Measurements from ENCODE around the gene ERP27. TPM values are rescaled to one million over a fixed set of nuclear protein-coding genes. Genes with fewer than 3 reads are reported as not detected.

Gene ERP27
- total RNA-seq = 1.0 TPM

- ATAC-seq (no peak), DNase-seq (ENCODE audit: low spot score) (no peak)
- intact Hi-C loops (cut with DNase I) = no loop called here
Observed at GRCh38 chr12:14938301-14938700, at the start of gene ERP27. ERP27 (minus strand) TSS chr12:14938537; CDS start chr12:14938508, 29 bp downstream.

- intact Hi-C loops (cut with DNase I) = no loop called here
Observed at GRCh38 chr12:14988035-14988434, 49.7 kb upstream of the ERP27 start.

DNA sequence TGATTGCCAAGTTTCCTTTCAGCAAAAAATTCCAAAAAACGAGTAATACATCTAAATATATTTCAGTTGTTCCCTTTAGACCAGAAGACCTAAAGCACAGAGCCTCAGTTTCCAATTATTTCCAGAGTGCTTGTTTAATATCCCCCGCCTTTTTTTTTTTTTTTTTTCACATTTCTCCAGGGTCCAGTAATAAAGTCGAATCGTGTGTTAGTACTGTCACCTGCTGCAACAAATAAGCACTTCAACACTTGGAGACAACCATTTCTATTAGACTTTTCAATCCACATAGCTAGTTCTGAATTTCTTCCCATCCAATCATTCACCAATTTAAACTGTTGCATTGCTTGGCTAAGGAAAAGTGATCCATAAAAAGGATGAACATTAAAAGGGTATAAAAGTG is 48.1 kb upstream of the ERP27 start:
- intact Hi-C loops (cut with DNase I) = no loop called here
- no peak for DNase-seq (ENCODE audit: low spot score)
- no peak for ATAC-seq

More at GRCh38 chr12:14988035-14988434, 49.7 kb upstream of the ERP27 start:
- ATAC-seq (no peak), DNase-seq (ENCODE audit: low spot score) (no peak)

DNA sequence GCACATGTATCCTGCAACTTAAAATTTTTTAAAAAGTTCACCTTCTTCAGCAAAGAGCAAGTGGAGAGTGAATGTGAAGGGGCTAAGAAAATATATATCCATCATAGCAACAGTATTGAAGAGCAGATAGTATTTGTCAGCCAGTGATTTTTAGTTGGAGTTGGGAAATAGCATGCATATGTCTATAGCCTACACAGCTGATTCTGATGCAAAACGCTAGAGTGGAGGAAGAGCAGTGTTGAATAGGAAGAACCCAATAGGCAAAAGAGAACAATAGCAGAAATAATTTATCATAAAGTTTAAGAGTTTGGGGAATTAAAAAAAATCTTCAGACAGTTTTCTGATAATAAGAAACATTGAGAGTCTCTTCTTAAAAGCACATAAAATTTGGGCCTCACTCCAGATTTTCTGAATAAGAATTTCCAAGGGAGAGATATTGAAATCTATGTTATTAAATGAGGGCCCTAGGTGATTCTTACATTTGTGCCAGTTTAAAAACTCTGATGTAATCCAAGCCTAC is 46.5 kb upstream of the ERP27 start:
- ATAC-seq (no peak), DNase-seq (ENCODE audit: low spot score) (no peak)
- intact Hi-C loops (cut with DNase I) = no loop called here

GRCh38 chr12:14984036-14984435 is 45.7 kb upstream of the ERP27 start:
- intact Hi-C loops (cut with DNase I) = no loop called here
- DNase-seq (ENCODE audit: low spot score) (no peak), ATAC-seq (no peak)

DNA sequence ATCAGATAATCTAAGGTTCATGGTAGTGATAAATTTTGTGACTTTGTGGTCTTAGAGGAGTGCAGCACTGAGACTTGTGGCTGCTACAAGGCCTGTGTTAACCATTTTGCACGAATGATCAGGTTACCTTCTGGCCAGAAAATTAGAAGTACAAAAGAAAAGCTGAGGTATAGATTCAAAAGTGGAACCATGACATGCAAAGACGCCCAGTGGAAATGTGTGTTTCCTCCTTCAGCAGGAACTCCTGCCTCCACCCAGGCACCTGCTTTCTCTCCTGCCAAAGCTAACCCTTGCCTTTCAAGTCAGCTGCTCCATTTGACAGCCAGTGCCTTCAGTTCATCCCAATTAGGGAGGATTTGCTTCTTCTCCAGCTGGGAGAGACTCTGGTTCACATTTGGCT is 44.7 kb upstream of the ERP27 start:
- ATAC-seq = no peak
- intact Hi-C loops (cut with DNase I) = no loop called here
- no peak for DNase-seq (ENCODE audit: low spot score)

- ATAC-seq (no peak), DNase-seq (ENCODE audit: low spot score) (no peak)
- intact Hi-C loops (cut with DNase I) = no loop called here
Observed at GRCh38 chr12:14982562-14982961, 44.2 kb upstream of the ERP27 start.

DNA sequence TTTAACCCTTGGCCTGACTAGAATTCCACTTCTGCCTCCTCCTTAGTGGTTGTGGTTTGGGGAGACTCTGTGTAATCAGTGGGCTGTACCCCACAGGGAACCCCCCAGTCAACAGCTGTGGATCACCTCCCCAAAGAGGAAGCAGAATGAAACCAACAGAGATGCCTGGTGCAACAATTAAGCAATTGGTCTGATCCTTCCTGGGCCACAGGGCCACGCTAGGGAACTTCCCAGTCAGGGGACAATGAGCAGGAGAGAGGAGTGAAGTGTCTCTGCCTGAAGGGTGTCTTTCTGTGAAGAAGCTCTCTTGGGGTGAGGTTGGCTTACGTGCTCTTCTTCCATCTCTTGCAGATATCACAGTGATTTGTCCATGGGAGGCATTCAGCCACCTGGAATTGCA is 42.7 kb upstream of the ERP27 start:
- intact Hi-C loops (cut with DNase I) = no loop called here
- DNase-seq (ENCODE audit: low spot score) (no peak), ATAC-seq (no peak)

DNA sequence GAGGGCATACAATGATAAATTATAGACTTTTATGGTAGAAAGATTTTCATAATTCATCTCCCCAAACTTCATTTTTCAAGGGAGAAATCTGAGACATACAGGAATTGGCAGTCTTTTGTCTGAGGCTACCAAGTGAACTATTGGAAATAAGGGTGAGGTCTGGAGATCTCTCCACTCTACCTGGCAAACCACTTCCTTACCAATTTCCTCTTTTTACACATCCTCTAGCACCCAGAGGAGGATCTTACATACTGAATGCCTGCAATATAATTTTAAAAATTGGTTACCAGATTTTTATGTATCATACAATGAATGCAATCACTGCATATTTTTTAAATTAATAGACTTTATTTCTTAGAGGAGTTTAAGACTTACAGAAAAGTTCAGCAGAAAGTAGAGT is 41.1 kb upstream of the ERP27 start:
- DNase-seq (ENCODE audit: low spot score) = no peak
- ATAC-seq = no peak
- intact Hi-C loops (cut with DNase I) = no loop called here

DNA sequence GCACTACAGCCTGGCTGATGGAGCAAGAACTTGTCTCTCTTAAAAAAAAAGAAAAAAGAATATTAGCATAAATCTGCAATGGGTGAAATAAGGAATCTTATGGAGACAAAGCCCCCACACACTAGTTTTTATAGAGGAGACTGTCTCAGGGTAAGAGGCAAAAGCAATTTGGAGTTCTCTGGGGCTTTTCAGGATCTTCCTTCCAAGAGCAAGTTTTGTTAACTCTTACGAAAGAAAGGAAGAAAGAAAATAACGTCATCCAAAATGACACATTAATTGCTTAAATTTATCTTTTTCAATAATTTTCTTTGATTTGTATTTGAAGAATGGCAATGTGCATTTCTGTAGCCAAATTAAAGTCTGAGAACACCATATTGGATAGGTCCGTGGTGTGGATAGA is 38.3 kb upstream of the ERP27 start:
- ATAC-seq (no peak), DNase-seq (ENCODE audit: low spot score) (no peak)
- intact Hi-C loops (cut with DNase I) = no loop called here

GRCh38 chr12:14975457-14975856 is 37.1 kb upstream of the ERP27 start:
- no peak for DNase-seq (ENCODE audit: low spot score)
- no peak for ATAC-seq
- intact Hi-C loops (cut with DNase I) = no loop called here

- intact Hi-C loops (cut with DNase I) = no loop called here
- ATAC-seq (no peak), DNase-seq (ENCODE audit: low spot score) (no peak)
Observed at GRCh38 chr12:14974633-14975032, 36.3 kb upstream of the ERP27 start.

GRCh38 chr12:14972816-14973215 is 34.5 kb upstream of the ERP27 start, which contains the start of gene PDE6H:
PDE6H (plus strand) TSS chr12:14973042; CDS start chr12:14978013, 4,971 bp downstream.
- ATAC-seq = no peak
- DNase-seq (ENCODE audit: low spot score) = no peak
- intact Hi-C loops (cut with DNase I) = no loop called here

DNA sequence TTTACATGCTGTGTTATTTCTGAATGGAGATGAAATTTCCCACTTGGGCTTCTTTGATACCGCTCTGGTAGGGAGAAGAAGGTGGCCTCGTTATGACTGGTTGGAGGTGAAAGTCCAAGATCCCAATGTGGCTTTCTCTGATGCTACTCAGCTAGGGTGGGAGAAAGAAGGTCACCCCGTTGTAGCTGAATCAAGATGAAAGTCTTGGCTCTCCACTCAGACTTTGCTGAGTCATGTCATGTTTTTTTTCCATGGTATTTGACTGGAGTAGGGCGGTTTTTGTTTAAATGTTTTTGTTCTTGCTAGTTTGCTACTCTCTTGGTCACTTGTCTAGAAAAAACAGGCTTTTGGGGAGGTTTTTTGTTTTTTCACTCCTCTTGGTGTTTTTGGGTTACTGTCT is 32.1 kb upstream of the ERP27 start:
- ATAC-seq (no peak), DNase-seq (ENCODE audit: low spot score) (no peak)
- intact Hi-C loops (cut with DNase I) = no loop called here

GRCh38 chr12:14968478-14968877 is 30.1 kb upstream of the ERP27 start:
- no peak for ATAC-seq
- DNase-seq (ENCODE audit: low spot score) = no peak
- intact Hi-C loops (cut with DNase I) = no loop called here

- intact Hi-C loops (cut with DNase I) = no loop called here
- DNase-seq (ENCODE audit: low spot score) (no peak), ATAC-seq (peak; percentile 31)
Observed at GRCh38 chr12:14965221-14965620, 26.9 kb upstream of the ERP27 start.

DNA sequence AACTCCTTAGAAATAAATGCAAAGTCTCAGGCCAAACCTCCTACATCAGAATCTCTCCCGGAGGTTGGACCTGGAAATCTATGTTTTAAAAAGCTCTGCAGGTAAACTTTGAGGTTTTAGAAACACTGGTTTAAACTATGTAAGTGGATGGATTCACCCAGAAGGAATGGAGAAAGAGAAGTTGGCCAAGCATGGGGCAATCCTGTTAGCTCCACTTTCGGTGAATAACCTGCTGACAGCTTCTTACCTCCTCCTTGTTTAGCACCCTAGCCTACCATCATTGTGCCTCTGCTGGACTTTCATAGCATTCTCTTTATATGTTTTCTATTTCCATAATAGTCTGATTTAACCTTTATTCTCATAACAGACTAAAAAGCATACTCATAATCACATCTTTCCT is 26.1 kb upstream of the ERP27 start:
- intact Hi-C loops (cut with DNase I) = no loop called here
- ATAC-seq (no peak), DNase-seq (ENCODE audit: low spot score) (no peak)

GRCh38 chr12:14963520-14963919 is 25.2 kb upstream of the ERP27 start:
- intact Hi-C loops (cut with DNase I) = no loop called here
- no peak for ATAC-seq
- no peak for DNase-seq (ENCODE audit: low spot score)

- no peak for DNase-seq (ENCODE audit: low spot score)
- intact Hi-C loops (cut with DNase I) = no loop called here
- ATAC-seq = no peak
Observed at GRCh38 chr12:14962797-14963196, 24.5 kb upstream of the ERP27 start.

DNA sequence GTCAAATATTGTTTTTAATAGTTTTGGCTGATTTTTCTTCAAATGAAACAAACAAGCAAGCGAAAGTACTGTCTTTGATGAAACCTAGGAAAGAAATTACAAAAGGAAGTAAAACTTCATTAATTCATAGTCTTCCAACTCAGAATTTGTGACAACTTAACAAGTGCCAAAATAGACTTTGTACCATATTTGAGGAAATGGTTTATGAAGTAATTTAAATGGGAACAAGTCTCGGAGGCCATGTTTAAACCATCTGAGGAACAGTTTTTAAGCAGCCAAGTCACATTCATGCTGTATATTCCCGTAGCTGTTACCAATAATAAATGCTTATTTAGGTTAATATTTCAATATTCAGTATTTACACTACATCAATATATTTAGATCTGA is 23.8 kb upstream of the ERP27 start:
- no peak for ATAC-seq
- intact Hi-C loops (cut with DNase I) = no loop called here
- DNase-seq (ENCODE audit: low spot score) = no peak

- DNase-seq (ENCODE audit: low spot score) (no peak), ATAC-seq (peak; percentile 78)
- intact Hi-C loops (cut with DNase I) = no loop called here
Observed at GRCh38 chr12:14961466-14962152, 23.3 kb upstream of the ERP27 start, which contains the start of gene ARHGDIB. ARHGDIB (minus strand) TSS chr12:14961601; CDS start chr12:14950712, 10,889 bp downstream.

All from sciatic nerve (tissue), 2 donors.